HCT116 (cell line): Measurements from ENCODE around the gene CELF2. TPM values are rescaled to one million over a fixed set of nuclear protein-coding genes. Genes with fewer than 3 reads are reported as not detected.

Source experiments
- ATAC-seq: fragments of 200-7000 bp; cut with Tn5 transposase; 2 replicates; pipeline ENCODE4 v1.9.1; 2020; ENCODE audit warnings: mild to moderate bottlenecking, moderate library complexity
- BruUV-seq: library from RNA; stranded (reverse); fragments of 400-500 nt; replicated peaks from 2 replicates; lab custom pipeline; 2021; lab: Mats Ljungman, UMichigan
- CTCF ChIA-PET: fragments of 300-600 bp; sonication (Branson Sonifier 250); formaldehyde crosslinking; loops from one replicate; lab custom pipeline; 2021; ENCODE audit warnings: antibody characterized with exemption; lab: Charles Lee
- POLR2A ChIA-PET: fragments of 300-600, 350-600 bp; sonication (Branson Sonifier 250); formaldehyde crosslinking; loops from one replicate; lab custom pipeline; 2021; ENCODE audit warnings: antibody characterized with exemption; lab: Charles Lee
- RAD21 ChIA-PET, 2 experiments: fragments of 300-600 bp; sonication (Branson Sonifier 250); formaldehyde crosslinking; loops; one replicate each; lab custom pipeline; 2023; ENCODE audit warnings: low total read pairs in 2 of 2; ENCODE audit not compliant: uncharacterized antibody in 2 of 2, unreplicated experiment in 2 of 2, low non-redundant PET in 1 of 2; lab: Charles Lee
- DNase-seq: peaks from one replicate; pipeline ENCODE4 v3.0.0-alpha.2; 2010; ENCODE audit warnings: low read depth, low spot score
- H2AFZ ChIP-seq: fragments of 200-600 bp; shearing (Covaris generic), sonication (generic); 2 replicates; pipeline ENCODE4 v1.6.1; 2017; ENCODE audit warnings: low read depth, mixed run types, mixed read lengths, antibody characterized with exemption, low read length; ENCODE audit not compliant: poor library complexity, severe bottlenecking
- H3K27ac ChIP-seq: 2 replicates; pipeline ENCODE4 v1.5.1; 2012; ENCODE audit warnings: low read depth, low read length
- H3K27me3 ChIP-seq: fragments of 200-600 bp; sonication (generic); 2 replicates; pipeline ENCODE4 v1.6.1; 2016; ENCODE audit warnings: mixed run types, low read length, mixed read lengths; ENCODE audit not compliant: insufficient read depth
- H3K36me3 ChIP-seq, 2 experiments: fragments of 200-500 bp in 1 of 2; fragments of 200-600 bp in 1 of 2; sonication (Bioruptor generic) in 1 of 2; sonication (generic) in 1 of 2; 2 replicates each; pipeline versions ENCODE4 v1.5.1 to v1.6.1; 2014 to 2016; ENCODE audit warnings: low read length in 2 of 2, inconsistent platforms in 1 of 2, mixed read lengths in 1 of 2, mixed run types in 1 of 2; ENCODE audit not compliant: insufficient read depth in 2 of 2, control insufficient read depth in 1 of 2
- H3K4me1 ChIP-seq, 2 experiments: fragments of 200-600 bp in 1 of 2; sonication (generic) in 1 of 2; 2 replicates each; pipeline versions ENCODE4 v1.5.1 to v1.6.1; 2012 to 2017; ENCODE audit warnings: low read length in 2 of 2, inconsistent platforms in 1 of 2, mild to moderate bottlenecking in 1 of 2, mixed read lengths in 1 of 2, mixed run types in 1 of 2, moderate library complexity in 1 of 2; ENCODE audit not compliant: insufficient read depth in 2 of 2, control insufficient read depth in 1 of 2
- H3K4me2 ChIP-seq: fragments of 200-600 bp; sonication (generic); 2 replicates; pipeline ENCODE4 v1.6.1; 2017; ENCODE audit warnings: mixed run types, low read length, mixed read lengths
- H3K4me3 ChIP-seq, 2 experiments: fragments of 200-600 bp in 1 of 2; sonication (generic) in 1 of 2; replicated peaks in 1 of 2; 2 replicates each; pipeline ENCODE4 v1.5.1; 2011 to 2016; ENCODE audit warnings: low read length in 2 of 2, control low read depth in 1 of 2, low read depth in 1 of 2, mild to moderate bottlenecking in 1 of 2, mixed read lengths in 1 of 2, mixed run types in 1 of 2
- H3K79me2 ChIP-seq: fragments of 200-600 bp; sonication (generic); 2 replicates; pipeline ENCODE4 v1.6.1; 2017; ENCODE audit warnings: mild to moderate bottlenecking, mixed run types, low read length, moderate library complexity, mixed read lengths; ENCODE audit not compliant: insufficient read depth
- H3K9ac ChIP-seq: fragments of 200-600 bp; sonication (generic); 2 replicates; pipeline ENCODE4 v1.6.1; 2016; ENCODE audit warnings: low read length, mixed read lengths
- H3K9me2 ChIP-seq: fragments of 200-600 bp; sonication (generic), shearing (Covaris generic); 2 replicates; pipeline ENCODE4 v1.6.1; 2017; ENCODE audit warnings: mixed run types, mild to moderate bottlenecking, moderate library complexity; ENCODE audit not compliant: insufficient read depth
- H3K9me3 ChIP-seq, 2 experiments: fragments of 200-500 bp in 1 of 2; fragments of 200-600 bp in 1 of 2; sonication (Bioruptor generic) in 1 of 2; sonication (generic) in 1 of 2; 2 replicates each; pipeline ENCODE4 v1.6.1; 2014 to 2017; ENCODE audit warnings: low read length in 2 of 2, mixed read lengths in 2 of 2, inconsistent platforms in 1 of 2, low read depth in 1 of 2, mild to moderate bottlenecking in 1 of 2, mixed run types in 1 of 2, moderate library complexity in 1 of 2; ENCODE audit not compliant: control insufficient read depth in 1 of 2, insufficient read depth in 1 of 2
- H4K20me1 ChIP-seq: fragments of 200-600 bp; sonication (generic), shearing (Covaris generic); 2 replicates; pipeline ENCODE4 v1.6.1; 2017; ENCODE audit warnings: mixed run types, mild to moderate bottlenecking, moderate library complexity; ENCODE audit not compliant: insufficient read depth
- CEBPB ChIP-seq: IDR thresholded peaks from 2 replicates; pipeline ENCODE4 v1.6.1; 2012; ENCODE audit warnings: low read depth
- EGR1 ChIP-seq: IDR thresholded peaks from 2 replicates; pipeline ENCODE4 v1.6.1; 2012; ENCODE audit warnings: low read depth
- EZH2phosphoT487 ChIP-seq: fragments of 200-600 bp; IDR thresholded peaks from 2 replicates; pipeline ENCODE4 v1.6.1; 2018; ENCODE audit warnings: antibody characterized with exemption, borderline replicate concordance
- JUND ChIP-seq: IDR thresholded peaks from 2 replicates; pipeline ENCODE4 v1.6.1; 2012
- TCF7L2 ChIP-seq: IDR thresholded peaks from 2 replicates; pipeline ENCODE4 v1.7.0; 2011; ENCODE audit warnings: borderline replicate concordance, inconsistent platforms; ENCODE audit not compliant: insufficient read depth, insufficient read length; ENCODE audit errors: extremely low read depth
- ZBTB33 ChIP-seq: IDR thresholded peaks from 2 replicates; pipeline ENCODE4 v1.6.1; 2011; ENCODE audit warnings: mild to moderate bottlenecking, low read length, moderate library complexity; ENCODE audit not compliant: insufficient replicate concordance; ENCODE audit errors: extremely low read depth
- intact Hi-C: fragments of 100-400 bp; cut with micrococcal nuclease; formaldehyde crosslinking; loops from 2 replicates; pipeline ENCODE4 v1.10.0; 2022
- total RNA-seq: library from RNA; stranded (reverse); gene quantifications from one replicate; pipeline ENCODE4 v1.2.1, GENCODE V29; 2021; ENCODE audit not compliant: unreplicated experiment

The CELF2 gene
- total RNA-seq, 1 experiment from 2014 or later, result 0.66 TPM

- TF ChIP-seq TCF7L2 (no peak), EGR1 (no peak), ZBTB33 (no peak), EZH2phosphoT487 (no peak)
- H3K9ac ChIP-seq, result no peak overlapping the region
- DNase-seq, result no peak
- no peaks in the 10 kb centered on the region for H4K20me1 ChIP-seq
- H3K79me2 ChIP-seq, result no peaks in the 10 kb centered on the region
- H3K36me3 ChIP-seq, result no peaks in the 10 kb centered on the region
- BruUV-seq, result no TSS peak
- no peak overlapping the region for H3K27ac ChIP-seq
- no peaks in the 10 kb centered on the region for H3K4me1 ChIP-seq
- H3K9me3 ChIP-seq, result no peaks in the 10 kb centered on the region; a peak in 1 of 4 replicates
- RAD21 ChIA-PET, result no interaction called here
- intact Hi-C loops, result no loop called here
- H3K4me2 ChIP-seq, result no peak overlapping the region
- H3K27me3 ChIP-seq, result no peaks in the 10 kb centered on the region; the same call in 1 of the 2 replicates
- CTCF ChIA-PET, result no interaction called here
- no peak overlapping the region for H2AFZ ChIP-seq
- no peak for ATAC-seq
- no peak overlapping the region for H3K4me3 ChIP-seq
- no peaks in the 10 kb centered on the region for H3K9me2 ChIP-seq
- POLR2A ChIA-PET, result no interaction called here
Measured at GRCh38 chr10:11186374-11186773, 168.7 kb downstream of the CELF2 start.

GRCh38 chr10:11189582-11190376 is 172.1 kb downstream of the CELF2 start:
- DNase-seq (no peak), ATAC-seq (no peak)
- ChIA-PET POLR2A (no interaction called here), CTCF (no interaction called here), RAD21 (no interaction called here)
- TF ChIP-seq ZBTB33 (no peak), CEBPB (no peak), JUND (no peak)
- intact Hi-C loops, result no loop called here
- no peaks in the 10 kb centered on the region for H3K9me3 ChIP-seq
- H3K36me3 ChIP-seq, result no peaks in the 10 kb centered on the region
- no peak overlapping the region for H3K4me2 ChIP-seq
- no peaks in the 10 kb centered on the region for H3K79me2 ChIP-seq
- H3K27me3 ChIP-seq, result no peaks in the 10 kb centered on the region
- H3K4me1 ChIP-seq, result no peaks in the 10 kb centered on the region
- BruUV-seq, result no TSS peak
- H3K4me3 ChIP-seq, result no peak overlapping the region
- no peaks in the 10 kb centered on the region for H4K20me1 ChIP-seq
- no peak overlapping the region for H3K9ac ChIP-seq
- no peak overlapping the region for H2AFZ ChIP-seq
- H3K9me2 ChIP-seq, result no peaks in the 10 kb centered on the region
- H3K27ac ChIP-seq, result no peak overlapping the region
